Measurements from ENCODE around the gene OR2A14.

OR2A14 gene

DNA sequence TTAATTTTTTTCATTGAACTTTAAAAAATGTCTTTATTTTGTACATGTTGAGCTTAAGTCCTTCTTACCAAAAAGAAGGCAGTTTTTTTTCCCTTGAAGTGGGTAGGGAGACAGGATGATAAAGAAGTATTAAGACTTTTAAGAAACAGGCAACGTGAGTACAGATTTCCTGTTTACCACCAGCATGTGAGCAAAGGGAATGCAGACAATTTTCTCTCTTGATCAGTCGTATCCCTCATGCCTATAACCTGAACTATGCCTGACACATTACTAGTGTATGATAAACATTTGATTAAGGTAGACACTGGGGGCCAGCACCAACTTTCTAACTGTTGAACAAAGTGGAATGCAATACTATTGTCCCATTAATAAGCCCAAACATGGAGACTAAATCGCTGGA is 22.4 kb upstream of the OR2A14 start:
- TF ChIP-seq CTCF (conservative IDR thresholded peaks at IDR 0.05): no peak
- no peak overlapping the region for H3K27ac ChIP-seq

DNA sequence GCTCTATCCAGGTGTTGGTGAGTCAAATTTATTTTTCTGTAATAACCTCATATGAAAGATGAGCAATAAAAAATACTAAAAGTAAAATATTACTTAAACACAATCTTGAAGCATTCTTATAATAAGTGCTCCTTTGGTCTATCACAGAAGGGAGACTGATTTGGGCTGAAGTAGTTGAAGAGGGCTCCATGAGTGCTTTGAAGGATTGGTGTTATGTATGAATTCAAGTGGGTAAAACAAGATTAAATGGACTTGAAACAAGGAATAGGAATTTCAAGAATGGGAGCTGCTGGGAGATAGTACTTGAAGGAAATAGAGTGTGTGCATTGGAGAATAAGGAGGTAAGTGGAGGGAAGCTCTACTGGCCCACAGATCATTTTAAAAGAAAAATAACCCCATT is 20.9 kb upstream of the OR2A14 start:
- H3K27ac ChIP-seq: no peak overlapping the region
- no peak for TF ChIP-seq CTCF (conservative IDR thresholded peaks at IDR 0.05)

- no peak for TF ChIP-seq CTCF (conservative IDR thresholded peaks at IDR 0.05)
Measured at GRCh38 chr7:144105211-144105610, 17.8 kb upstream of the OR2A14 start.

GRCh38 chr7:144109283-144109682 is 13.7 kb upstream of the OR2A14 start, which contains the start of gene OR2A2:
TSS of gene OR2A2 (plus strand) at chr7:144109583. CDS start at chr7:144109583, 0 bp downstream.
- no peak within 1 kb of the TSS for H3K27ac ChIP-seq
- TF ChIP-seq CTCF (conservative IDR thresholded peaks at IDR 0.05): no peak

More at GRCh38 chr7:144105211-144105610, 17.8 kb upstream of the OR2A14 start:
- H3K27ac ChIP-seq: no peak overlapping the region

- H3K27ac ChIP-seq: no peak overlapping the region
- TF ChIP-seq CTCF (conservative IDR thresholded peaks at IDR 0.05): no peak
Measured at GRCh38 chr7:144110272-144110671, 12.7 kb upstream of the OR2A14 start.

GRCh38 chr7:144113651-144114050 is 9.3 kb upstream of the OR2A14 start:
- TF ChIP-seq CTCF (conservative IDR thresholded peaks at IDR 0.05): no peak
- H3K27ac ChIP-seq: no peak overlapping the region

DNA sequence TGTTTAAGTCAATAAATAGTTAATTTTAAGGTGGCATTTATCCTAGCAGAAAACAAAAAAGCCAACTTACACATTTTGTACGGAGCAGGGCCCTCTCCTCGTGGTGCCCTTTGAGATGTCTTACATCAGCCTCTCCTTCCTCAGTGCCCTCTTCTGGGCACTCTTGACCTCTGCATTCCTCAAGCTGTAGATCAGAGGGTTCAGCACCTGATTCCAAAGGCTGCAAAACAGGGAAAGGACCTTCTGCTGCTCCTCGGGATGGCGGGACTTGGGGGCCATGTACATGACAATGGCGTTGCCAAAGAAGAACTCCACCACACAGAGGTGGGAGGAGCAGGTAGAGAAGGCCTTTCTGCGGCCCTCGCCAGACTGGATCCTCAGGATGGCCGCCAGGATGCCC is 4.6 kb upstream of the OR2A14 start:
- H3K27ac ChIP-seq: no peak overlapping the region
- TF ChIP-seq CTCF (conservative IDR thresholded peaks at IDR 0.05): no peak
